Muscle of back (tissue), 10 donors: ENCODE data around the gene PANX1. TPM values are rescaled to one million over a fixed set of nuclear protein-coding genes. Genes with fewer than 3 reads are reported as not detected.

ENCODE experiments used
- polyA plus RNA-seq, 10 donors: library from polyadenylated mRNA; unstranded; fragments of 120-200 nt; gene quantifications; one replicate each; pipeline ENCODE4 v1.2.1, GENCODE V29; 2013; ENCODE audit not compliant: insufficient read length in 10 of 10

Gene PANX1
- polyA plus RNA-seq, 10 donors = 18.7 to 29.1 (median 21.9) TPM

Other genes starting within 250 kb of the PANX1 start
- under 1 TPM in 5 of 10 donors, not detected in 5; 0.03 to 0.05 (median 0.04) TPM for gene HEPHL1, start 107.5 kb upstream of the PANX1 start, polyA plus RNA-seq
- gene IZUMO1R, start 175.7 kb downstream of the PANX1 start, polyA plus RNA-seq = not detected